HG03108 (cell line): ENCODE results near the gene DNAL4.
"Not testable (repeated sequence)": the region's sequence is repeated elsewhere in the genome, so short reads cannot be mapped to it uniquely, and the experiment has no call there.

Experiments used
- ATAC-seq: cut with Tn5 transposase; IDR thresholded peaks from one replicate; pipeline ENCODE4 v1.9.1; 2021; ENCODE audit warnings: moderate library complexity; ENCODE audit not compliant: unreplicated experiment

The DNAL4 gene

DNA sequence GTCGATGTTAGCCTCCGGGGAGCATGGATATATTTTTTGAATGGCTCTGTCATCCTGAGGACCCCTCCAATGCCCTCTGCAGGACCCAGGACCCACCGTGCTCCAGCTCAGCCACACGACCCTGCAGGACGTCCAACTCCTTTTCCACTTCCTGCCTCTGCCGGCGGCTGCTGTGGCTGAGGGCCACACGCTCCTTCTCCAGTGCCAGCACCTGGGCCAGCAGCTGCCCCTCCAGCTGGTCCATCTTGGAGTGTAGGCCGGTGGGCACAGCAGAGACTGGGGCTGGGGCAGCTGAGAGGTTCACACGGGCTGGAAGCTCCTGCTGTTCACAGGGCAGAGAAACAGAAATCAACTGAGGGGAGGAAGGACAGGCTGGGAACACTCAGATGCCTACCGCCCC lies 34.2 kb upstream of the DNAL4 start:
- ATAC-seq: no peak

DNA sequence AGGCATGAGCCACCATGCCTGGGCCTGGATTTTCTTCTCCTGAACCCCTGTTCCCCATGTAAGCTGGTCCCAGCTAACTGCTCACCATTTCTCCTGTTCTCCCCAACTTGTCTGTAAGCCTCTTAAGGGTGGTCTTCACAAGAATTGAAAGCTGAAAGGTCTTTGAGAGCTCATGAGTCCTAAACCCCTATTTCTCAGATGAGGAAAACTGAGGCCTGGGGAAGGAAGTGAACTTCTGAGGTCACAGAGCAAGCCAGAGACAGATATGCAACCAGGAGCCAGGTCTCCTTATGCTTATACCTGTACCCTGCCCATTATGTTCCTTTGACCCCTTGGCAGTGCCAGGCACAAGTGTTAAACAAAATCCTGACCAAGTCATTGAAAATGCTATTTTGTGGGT lies 33.6 kb upstream of the DNAL4 start:
- no peak for ATAC-seq

DNA sequence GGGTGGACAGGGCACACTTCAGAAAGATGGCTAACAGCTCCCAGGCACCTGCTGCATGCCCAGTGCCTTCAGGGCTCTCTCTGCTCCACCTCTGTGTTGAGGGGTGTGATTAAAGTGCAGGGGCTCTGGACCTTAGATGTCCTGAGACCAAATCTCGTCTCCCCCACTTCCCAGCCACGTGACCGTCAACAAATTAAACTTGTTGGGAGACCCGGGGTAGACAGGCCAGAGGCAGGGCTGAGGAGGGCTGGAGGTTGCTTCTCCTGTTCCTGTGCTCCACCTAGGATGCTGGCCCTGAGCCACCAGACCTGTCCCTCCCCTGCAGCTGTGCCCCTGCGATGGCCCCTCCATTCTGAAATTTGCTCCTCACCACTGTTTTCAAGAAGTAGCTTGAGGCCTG lies 32.9 kb upstream of the DNAL4 start:
- ATAC-seq: no peak

DNA sequence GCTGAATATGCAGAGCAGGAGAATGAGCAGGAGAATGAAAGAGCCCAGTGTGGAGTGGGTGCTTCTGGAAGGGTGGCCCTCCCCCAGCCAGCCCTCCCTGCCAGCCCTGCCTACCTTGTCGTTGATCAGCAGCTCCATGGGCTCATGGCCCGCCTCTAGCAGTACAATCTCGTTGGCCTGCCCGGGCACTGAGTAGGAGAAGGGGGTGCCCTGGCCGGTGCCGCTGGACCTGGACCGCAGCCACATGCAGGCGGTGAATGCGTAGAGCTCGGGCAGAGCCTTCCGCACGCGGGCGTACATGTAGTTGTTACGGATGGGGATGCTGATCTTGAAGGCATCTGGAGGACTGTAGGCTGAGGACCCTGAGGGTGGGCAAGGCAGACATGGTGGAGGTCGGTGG lies 32.4 kb upstream of the DNAL4 start:
- ATAC-seq: no peak

DNA sequence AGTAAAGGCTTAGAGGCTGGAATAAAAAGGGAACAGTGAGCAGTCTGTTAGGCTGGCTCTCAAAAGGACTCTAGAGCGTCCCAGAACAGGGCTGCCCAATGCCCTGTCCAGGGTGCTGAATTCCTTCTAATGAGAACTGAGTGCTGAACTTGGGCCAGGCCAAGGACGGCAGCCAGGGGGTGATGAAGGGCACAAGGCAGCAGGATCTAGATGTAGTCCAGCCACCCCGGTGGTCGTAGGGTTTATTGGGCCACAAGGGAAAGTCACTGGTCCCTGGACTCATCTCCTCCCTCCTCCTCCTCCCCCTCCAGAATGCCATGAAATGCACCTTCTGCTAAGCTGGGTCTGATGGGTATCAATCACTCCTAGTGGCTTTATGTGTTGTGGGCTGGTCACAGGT lies 30.6 kb upstream of the DNAL4 start:
- no peak for ATAC-seq

DNA sequence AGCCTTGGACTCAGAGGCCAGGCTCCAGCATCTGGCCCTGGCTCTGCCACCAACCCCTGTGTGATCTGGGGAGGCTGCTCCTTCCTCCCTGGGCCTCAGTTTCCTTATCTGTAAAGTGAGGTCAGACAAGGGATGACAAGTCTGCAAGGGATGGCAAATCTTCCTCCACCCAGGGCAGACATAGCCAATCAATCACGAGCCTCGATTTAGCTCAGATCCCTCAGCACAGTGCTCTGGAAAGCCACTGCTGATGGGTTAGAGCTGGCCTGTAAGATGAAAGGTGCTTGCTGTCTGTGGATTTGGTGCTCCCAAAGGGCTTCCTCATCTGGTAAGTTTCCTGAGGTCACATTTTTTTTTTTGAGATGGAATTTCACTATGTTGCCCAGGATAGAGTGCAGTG lies 29.7 kb upstream of the DNAL4 start:
- no peak for ATAC-seq

DNA sequence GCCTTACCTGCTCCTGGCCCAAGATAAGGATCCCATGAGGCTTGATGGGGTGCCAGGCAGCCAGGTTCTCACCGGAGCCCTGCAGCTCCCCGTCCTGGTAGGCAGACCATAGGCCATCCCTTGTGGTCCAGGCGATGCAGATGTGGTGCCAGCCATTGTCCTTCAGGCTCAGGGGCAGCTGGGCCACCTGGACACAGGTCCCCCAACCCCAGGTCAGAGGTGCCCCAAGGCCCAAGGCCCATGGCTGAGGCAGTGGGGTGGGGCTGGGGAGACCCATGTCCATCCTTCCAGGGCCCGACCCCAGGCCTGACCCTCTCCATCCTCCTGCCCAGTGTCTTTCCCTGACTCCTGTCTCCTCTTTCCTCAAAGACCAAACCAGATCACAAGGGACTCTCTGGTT lies 29.1 kb upstream of the DNAL4 start:
- no peak for ATAC-seq

DNA sequence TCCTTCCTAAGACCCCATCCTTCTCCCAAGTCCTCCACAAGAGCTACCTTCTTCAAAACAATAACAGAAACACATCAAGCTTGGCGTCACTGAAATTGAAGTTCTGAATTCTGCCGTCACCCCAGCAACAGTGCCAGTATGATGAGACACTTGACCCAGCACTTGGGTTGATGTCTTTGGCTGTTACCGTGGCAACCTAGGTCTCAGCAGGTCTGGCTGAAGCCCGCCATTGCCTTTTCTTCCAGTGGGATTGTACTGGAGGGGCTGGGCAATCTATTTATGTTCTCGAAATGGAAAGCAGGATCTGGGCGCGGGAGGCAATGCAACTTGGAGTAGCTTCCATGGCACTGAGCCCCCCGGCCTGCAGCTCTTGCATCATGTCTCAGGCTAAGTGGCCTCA lies 26.1 kb upstream of the DNAL4 start:
- no peak for ATAC-seq

DNA sequence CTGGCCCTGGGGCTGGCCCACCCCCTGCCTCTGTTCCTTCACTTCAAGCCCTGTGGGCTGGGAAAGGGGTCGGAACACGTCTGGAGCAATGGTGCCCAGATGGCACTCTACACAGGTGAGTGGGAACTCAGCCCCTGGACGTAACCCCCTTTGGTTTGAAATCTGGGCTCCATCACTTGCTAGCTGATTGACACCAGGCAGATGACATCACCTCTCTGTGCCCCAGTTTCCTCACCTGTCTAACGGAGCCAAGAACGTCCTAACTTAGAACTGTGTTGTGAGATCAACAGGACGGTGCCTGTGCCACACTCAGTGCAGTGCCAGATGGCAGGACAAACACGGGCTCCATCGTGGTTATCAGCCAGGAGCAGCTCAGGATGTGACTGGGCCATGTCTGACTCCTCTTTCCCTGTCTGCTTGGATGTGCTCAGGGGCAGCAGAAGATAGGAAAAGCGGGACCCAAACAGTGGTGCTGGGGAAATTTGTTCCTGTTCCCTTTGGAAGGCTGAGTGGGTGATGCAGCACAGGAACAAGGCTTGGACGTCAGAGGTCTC lies 25.5 kb upstream of the DNAL4 start:
- ATAC-seq: no peak

DNA sequence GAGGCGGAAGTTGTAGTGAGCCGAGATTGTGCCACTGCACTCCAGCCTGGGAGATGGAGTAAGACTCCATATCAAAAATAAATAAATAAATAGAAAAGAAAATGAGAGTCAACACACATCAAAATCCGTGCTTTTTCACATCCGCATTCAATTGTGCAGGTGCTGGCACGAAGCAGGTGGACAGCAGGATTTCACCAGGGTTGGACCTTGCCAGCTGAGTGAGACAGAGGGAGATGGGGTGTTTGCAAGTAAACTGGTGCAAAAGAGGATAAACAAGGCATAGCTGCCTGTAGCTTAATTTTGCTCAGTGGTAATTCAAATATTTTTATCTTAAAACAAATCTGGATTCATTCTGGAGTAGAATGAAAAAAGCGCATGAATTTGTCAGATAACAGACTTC lies 23.3 kb upstream of the DNAL4 start:
- ATAC-seq: no peak

DNA sequence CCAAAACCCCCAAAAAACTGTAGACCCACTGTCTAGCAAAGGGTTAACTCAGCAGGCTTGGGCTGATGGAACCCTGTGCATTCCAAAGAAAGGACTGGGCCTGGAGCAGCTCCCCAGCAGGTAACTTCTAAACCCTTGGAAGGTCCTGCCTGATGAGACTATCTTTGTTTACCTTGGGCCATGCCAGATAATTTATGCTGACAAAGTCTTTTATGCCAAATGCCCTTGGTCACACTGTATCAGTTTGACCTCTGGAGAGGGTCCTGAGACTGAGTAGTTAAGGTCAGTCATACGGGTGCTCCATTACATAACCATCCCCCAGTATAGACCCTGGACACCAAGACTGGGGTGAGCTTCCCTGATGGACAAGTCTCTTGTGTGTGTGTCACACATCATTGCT lies 21.9 kb upstream of the DNAL4 start:
- ATAC-seq: no peak

DNA sequence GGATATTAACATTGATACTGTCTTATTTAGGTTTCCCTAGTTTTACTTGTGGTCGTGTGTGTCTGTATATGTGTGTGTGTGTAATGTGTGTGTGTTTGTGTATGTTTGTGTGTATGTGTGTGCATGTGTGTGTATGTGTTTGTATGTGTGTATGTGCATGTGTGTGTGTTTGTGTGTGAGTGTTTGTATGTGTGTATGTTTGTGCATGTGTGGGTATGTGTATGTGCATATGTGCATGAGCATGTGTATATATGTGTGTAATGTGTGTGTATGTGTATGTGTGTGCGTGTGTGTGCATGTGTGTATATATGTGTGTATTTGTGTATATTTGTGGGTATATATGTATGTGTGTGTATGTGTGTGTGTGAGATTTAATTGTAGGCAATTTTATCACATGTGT lies 17.3 kb upstream of the DNAL4 start:
- no peak for ATAC-seq

DNA sequence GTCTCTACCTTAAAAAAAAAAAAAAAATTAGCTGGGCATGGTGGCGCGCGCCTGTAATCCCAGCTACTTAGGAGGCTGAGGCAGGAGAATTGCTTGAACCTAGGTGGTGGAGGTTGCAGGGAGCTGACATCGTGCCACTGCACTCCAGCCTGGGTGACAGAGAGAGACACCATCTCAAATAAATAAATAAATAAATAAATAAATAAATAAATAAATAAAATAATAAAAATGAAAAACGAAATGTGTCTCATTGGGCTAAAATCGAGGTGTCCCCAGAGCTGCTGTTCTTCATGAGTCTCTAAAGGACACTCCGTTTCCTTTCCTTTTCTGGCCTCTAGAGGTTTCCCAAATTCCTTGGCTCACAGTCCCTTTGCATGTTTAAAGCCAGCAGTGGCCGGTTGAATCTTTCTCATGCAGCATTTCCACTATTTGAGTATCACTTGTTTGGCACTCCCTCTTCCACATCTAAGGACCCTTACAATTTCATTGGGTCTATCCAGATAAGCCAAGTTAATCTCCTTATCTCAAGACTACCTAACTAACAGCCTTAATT lies 11.2 kb upstream of the DNAL4 start:
- ATAC-seq: not testable (repeated sequence)

DNA sequence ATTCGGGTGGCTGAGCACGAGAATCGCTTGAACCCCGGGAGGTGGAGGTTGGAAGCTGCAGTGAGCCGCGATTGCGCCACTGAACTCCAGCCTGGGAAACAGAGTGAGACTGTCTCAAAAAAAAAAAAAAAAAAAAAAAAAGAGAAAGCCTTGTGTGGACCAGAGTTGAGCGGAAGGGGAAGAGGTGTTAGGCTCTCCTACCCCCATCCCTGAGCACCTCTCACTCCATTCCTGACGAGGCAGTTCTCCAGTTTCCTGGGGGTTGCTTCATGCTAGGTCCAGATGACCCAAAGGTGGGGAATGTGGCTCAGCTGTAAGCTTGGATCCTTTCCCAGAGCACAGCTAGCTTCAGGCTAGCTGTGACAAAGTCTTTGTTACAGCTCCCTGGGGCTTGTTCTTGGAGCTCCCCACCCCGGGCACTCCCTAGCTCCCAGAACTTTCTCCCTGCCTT lies 8.8 kb upstream of the DNAL4 start:
- no peak for ATAC-seq

DNA sequence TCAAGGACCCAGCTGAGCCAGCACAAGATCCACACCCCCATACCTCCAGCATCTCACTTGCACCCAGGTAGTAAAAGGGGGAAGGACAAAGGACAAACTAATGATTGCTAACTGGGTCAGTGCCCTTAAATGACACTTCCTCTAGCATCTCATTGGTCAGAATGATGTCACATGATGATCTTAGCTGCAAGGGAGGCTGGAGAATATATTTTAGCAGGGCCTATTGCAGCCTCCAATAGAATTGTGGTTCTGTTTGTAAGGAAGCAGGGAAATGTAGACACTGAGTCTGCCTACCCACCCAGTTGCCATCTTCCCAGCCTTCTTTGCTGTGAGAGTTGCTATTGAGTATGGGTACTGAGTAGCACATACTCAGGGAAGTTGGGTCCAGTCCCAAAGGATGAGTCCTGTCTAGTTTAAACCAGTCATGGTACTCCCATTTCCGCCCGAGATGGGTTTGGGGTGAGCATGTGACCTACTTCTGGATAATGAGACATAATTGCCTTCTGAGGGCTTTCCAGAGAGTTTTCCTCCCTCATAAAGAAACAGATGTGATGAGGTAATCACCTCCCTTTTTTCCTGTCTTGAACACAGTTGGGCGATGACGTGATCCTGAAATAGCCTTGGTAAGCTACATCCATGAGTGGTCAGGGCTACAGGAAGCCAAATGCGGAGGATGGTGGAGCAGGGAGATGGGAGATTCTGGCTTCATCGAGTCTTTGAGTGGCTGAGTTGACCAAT lies 5.5 kb upstream of the DNAL4 start:
- no peak for ATAC-seq

DNA sequence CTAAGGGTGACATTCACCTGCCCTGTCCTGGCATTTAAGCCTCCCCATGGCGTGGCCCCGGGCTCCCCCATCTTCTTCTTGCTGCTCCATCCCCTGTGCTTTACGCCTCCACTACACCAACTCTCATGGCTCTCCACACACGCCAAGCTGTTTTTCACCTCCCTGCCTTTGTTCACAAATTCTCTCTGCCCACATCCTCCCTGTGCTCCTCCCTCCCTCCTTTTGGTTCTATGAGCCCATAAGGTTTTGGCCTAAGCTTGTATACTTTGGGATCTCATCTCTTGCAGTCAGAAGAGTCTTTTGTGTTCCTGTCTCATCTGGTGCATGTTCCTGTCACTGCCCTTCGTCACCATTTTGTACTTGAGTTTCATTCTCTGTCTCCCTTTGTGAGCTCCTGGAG lies 4.6 kb upstream of the DNAL4 start:
- no peak for ATAC-seq

DNA sequence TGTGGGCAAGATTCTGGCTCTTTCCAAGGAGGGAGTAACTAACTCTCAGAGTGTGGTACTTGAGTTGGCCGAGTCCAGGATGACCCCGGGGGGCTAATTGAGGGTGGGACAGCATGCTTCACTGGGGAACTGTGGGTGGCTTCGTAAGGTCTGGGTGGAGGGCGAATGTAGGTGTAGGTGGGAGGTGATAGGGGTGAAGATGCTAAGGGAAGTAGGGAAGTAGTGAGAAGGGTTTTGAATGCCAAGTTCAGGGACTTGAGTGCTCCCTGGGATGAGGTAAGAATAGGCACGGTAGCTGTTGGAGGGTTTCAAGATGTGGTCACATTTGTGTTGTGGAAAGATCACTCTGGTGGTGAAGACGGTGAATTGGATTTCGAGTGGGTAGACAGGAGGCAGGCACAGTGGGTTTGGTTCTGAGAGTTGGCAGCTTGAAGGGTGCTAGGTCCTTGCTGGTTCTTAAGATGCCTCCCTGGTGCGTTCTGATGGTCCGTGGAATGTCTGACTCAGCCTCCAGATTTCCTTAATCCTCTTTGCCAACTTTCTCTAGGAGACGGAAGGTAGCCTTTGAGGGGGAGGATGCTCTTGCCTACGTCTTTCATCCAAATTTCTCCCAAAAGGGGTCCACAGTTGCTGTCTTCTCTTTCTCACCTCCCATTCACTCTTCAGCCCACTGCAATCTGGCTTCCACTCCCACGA lies 2.5 kb upstream of the DNAL4 start:
- no peak for ATAC-seq

DNA sequence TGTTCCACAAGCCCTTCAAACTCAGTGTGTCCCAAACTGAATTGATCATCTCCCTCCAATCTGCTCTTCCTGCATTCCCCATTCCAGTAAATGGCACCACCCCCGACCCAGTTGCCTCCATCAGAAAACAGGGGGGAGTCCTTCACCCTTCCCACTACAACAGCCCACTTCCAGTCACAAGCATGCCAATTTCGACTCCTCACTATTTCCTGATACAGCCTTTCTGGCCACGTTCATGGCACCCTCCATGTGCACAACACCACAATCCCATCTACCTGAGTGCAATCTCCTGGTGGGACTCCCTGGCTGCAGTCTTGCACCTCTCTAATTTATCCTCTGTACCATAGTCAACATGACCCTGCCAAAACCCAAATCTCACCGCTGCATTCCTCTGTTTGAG lies 1.6 kb upstream of the DNAL4 start:
- no peak for ATAC-seq

DNA sequence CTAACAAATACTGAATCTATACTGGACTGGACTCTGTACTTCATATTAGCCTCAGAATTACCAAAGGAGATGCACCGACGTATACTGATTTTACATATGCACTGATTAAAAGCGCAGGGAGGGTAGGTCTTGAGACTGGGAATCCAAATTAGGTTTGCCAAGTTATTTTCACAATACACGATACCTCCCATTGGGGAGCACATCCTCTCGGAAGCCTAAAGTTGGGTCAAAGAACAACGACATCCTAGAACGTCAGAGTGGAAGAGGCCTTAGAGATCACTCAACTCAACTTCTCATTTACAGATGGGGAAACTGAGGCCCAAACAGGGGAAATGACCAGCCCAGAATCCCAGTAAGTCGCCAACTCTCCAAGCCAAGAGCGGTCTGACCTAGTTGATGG lies 626 bp downstream of the DNAL4 start:
- no peak for ATAC-seq

DNA sequence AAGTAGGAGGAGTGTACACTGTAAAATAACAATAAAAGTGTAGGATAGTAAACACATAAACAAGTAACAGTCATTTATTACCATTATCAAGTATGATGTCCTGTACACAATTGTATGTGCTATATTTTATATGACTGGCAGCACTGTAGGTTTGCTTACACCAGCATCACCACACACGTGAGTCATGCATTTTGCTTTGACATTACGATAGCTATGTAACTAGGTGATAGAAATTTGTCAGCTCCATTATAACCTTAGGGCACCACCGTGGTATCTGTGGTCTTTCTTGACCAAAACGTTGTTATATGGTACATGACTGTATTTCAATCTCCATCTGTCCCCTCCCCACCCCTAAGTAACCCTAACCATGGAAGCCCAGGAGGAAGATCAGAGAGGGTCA lies 1.1 kb downstream of the DNAL4 start:
- ATAC-seq: no peak

DNA sequence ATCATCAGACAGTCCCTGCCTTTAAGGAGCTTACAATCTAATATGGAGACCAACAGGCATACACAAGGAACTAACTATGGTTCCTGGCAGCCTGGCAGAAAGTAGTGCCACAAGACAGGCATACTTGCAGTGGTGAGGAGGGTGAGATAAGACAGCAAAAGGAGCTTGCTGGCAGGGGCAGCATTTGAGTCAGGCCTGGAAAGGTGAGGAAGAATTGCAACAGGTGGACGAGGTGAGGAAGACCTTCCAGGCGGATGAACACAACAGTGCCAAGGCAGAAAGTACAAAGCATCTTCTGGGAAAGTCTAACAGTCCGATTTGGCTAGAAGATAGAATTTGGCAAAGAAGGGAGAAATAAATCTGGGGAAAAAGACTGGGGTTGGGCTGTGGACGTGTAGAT lies 4.3 kb downstream of the DNAL4 start:
- no peak for ATAC-seq

DNA sequence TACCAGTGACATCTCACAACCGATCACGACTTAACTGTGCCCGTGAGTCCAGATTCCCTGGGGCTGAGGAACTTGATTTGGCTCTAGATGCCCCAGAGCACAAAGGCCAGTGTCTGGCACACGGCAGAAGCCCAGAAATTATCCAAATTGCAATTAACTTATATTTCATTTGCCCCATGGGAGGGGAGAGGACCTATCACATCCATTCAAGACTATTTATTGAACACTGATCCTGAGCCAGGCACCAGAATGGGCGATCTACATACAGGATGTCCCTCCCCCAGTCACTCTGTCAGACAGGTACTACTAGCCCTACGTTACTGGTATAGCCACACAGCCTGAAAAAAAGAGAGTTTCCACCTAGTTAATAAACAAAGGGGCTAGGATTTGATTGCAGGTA lies 5.1 kb downstream of the DNAL4 start:
- no peak for ATAC-seq
